ENCODE data around the gene FOXF2. TPM values are rescaled to one million over a fixed set of nuclear protein-coding genes. Genes with fewer than 3 reads are reported as not detected.
"Not testable (repeated sequence)": the region's sequence is repeated elsewhere in the genome, so short reads cannot be mapped to it uniquely, and the experiment has no call there.

The FOXF2 gene
- total RNA-seq, 1 donor from 2014 or later = not detected

DNA sequence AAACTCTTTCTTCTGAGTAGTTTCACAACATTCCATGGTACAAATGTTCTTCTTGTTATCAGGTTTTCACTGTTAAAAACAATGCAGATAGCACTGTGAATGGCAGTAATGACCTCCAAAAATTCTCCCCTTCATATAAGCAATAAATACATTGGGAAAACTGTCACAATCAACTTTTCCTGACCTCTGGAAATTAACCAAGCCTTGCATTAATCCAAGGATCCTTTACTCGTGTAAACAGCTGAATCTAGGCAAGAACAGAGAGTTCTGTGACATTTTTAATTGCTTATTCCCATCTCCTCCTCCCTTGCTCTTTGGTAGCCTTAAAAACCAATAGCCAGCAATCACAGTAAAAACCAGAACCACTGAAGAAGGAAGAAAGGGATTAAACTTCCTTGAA, 39.7 kb upstream of the FOXF2 start:
- Mint-ChIP-seq H3K4me3 (ENCODE audit: low read depth) (no peak overlapping the region), H3K36me3 (ENCODE audit: insufficient read depth) (no peaks in the 10 kb centered on the region), H3K9me3 (ENCODE audit: low read depth) (peaks cover 26% of the 10 kb centered on the region), H3K27ac (no peak overlapping the region), H3K4me1 (ENCODE audit: low read depth) (no peaks in the 10 kb centered on the region), H3K27me3 (peaks cover 27% of the 10 kb centered on the region)
- TF ChIP-seq, protein P1, sequence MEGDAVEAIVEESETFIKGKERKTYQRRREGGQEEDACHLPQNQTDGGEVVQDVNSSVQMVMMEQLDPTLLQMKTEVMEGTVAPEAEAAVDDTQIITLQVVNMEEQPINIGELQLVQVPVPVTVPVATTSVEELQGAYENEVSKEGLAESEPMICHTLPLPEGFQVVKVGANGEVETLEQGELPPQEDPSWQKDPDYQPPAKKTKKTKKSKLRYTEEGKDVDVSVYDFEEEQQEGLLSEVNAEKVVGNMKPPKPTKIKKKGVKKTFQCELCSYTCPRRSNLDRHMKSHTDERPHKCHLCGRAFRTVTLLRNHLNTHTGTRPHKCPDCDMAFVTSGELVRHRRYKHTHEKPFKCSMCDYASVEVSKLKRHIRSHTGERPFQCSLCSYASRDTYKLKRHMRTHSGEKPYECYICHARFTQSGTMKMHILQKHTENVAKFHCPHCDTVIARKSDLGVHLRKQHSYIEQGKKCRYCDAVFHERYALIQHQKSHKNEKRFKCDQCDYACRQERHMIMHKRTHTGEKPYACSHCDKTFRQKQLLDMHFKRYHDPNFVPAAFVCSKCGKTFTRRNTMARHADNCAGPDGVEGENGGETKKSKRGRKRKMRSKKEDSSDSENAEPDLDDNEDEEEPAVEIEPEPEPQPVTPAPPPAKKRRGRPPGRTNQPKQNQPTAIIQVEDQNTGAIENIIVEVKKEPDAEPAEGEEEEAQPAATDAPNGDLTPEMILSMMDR (IDR thresholded peaks at IDR 0.05; ENCODE audit: unreplicated experiment) = no peak
- no peak for DNase-seq (ENCODE audit: low spot score, unreplicated experiment)

DNA sequence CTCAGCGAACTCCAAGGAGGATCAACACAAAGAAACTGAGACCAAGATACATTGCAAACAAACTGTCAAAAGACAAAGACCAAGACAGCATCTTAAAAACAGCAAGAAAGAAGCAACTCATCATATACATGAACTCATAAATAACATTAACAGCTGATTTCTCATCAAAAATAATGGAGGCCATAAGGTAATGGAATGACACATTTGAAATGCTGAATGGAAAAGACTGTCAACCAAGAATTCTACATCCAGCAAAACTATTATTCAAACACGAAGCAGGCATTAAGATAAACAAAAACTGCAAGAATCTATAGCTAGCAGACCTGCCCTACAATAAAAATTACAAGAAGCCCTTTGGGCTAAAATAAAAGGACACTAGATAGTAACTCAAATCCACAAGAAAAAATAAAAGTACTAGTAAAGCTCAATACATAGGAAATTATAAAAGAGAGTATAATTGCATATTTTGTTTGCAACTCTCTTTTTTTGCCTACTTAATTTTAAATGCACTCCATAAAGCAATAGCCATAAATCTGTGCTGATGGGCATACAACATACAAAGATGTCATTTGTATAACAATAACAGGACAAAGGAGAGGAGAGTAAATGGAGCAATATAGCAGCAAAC, 37.9 kb upstream of the FOXF2 start:
- Mint-ChIP-seq H3K4me1 (ENCODE audit: low read depth) (no peaks in the 10 kb centered on the region), H3K4me3 (ENCODE audit: low read depth) (no peak overlapping the region), H3K27me3 (peaks cover 30% of the 10 kb centered on the region), H3K27ac (no peak overlapping the region), H3K36me3 (ENCODE audit: insufficient read depth) (no peaks in the 10 kb centered on the region), H3K9me3 (ENCODE audit: low read depth) (peaks cover 21% of the 10 kb centered on the region)
- TF ChIP-seq, protein P1 (IDR thresholded peaks at IDR 0.05; ENCODE audit: unreplicated experiment) = no peak
- DNase-seq (ENCODE audit: low spot score, unreplicated experiment) = no peak

DNA sequence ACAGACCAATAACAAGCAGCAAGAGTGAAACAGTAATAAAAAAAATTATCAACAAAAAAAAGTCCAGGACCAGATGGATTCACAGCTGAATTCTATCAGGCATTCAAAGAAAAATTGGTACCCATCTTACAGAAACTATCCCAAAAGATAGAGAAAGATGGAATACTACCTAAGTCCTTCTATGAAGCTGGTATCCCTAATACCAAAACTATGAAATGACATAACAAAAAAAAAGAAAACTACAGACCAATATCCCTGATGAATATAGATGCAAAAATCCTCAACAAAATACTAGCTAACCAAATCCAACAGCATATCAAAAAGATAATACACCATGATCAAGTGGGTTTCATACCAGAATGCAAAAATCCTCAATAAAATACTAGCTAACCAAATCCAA, 34.3 kb upstream of the FOXF2 start:
- H3K4me3 Mint-ChIP-seq (ENCODE audit: low read depth); H3K36me3 Mint-ChIP-seq (ENCODE audit: insufficient read depth); DNase-seq (ENCODE audit: low spot score, unreplicated experiment); H3K27ac Mint-ChIP-seq; H3K4me1 Mint-ChIP-seq (ENCODE audit: low read depth): not testable (repeated sequence)
- Mint-ChIP-seq H3K9me3 (ENCODE audit: low read depth) (peaks cover 21% of the 10 kb centered on the region), H3K27me3 (peaks cover 22% of the 10 kb centered on the region)

DNA sequence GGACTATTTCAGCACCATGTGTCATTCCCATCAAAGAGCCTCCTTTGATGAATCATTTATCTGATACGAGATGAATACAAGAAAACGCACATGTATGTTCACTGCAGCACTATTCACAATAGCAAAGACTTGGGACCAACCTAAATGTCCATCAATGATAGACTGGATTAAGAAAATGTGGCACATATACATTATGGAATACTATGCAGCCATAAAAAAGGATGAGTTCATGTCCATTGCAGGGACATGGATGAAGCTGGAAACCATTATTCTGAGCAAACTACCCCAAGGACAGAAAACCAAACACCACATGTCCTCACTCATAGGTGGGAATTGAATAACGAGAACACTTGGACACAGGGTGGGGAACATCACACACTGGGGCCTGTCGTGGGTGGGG, 27.7 kb upstream of the FOXF2 start:
- H3K9me3 Mint-ChIP-seq (ENCODE audit: low read depth); H3K27ac Mint-ChIP-seq; H3K36me3 Mint-ChIP-seq (ENCODE audit: insufficient read depth); H3K4me3 Mint-ChIP-seq (ENCODE audit: low read depth); H3K4me1 Mint-ChIP-seq (ENCODE audit: low read depth); DNase-seq (ENCODE audit: low spot score, unreplicated experiment): not testable (repeated sequence)
- H3K27me3 Mint-ChIP-seq = peaks cover 45% of the 10 kb centered on the region

DNA sequence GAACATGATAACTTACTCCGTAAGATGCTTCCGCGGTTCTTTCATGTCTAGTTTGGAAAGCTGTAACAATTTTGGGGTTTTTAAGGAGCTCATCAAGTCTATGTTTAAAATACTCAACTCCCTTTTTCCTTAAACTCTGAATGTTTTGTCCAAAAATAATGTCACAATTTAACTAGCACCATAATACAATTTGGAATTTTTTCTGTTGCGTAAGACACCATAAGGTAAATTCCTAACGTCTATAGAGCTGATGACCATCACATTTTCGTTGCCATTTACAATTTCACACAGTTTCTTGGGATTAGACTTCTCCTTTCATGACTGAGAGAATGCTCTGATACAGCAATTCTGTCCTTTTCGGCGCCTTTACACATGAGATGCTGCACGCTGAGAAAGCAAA, 26.7 kb upstream of the FOXF2 start:
- TF ChIP-seq, protein P1 (IDR thresholded peaks at IDR 0.05; ENCODE audit: unreplicated experiment) = no peak
- H3K27me3 Mint-ChIP-seq = peaks cover 49% of the 10 kb centered on the region
- H3K9me3 Mint-ChIP-seq (ENCODE audit: low read depth) = no peaks in the 10 kb centered on the region
- no peaks in the 10 kb centered on the region for H3K36me3 Mint-ChIP-seq (ENCODE audit: insufficient read depth)
- H3K4me3 Mint-ChIP-seq (ENCODE audit: low read depth) = no peak overlapping the region
- H3K4me1 Mint-ChIP-seq (ENCODE audit: low read depth) = no peaks in the 10 kb centered on the region
- DNase-seq (ENCODE audit: low spot score, unreplicated experiment) = no peak
- H3K27ac Mint-ChIP-seq = no peak overlapping the region

DNA sequence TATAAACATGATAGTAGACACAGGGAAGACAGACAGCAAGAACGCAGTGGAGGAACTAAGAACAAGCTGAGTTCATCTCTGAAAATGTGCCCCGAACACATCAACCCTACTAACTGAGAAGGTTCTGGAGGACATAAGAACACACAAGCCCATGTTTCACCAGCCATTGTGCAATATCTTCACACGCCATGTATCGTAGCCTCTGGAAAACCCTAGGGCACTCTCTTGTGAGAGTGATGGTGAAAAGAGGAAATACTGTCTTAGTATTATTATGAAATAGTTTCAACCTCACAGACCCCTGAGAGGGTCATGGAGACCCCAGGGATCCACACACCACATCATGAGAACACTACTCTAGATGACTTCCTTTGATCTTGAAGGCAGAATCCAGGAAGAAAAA, 26.1 kb upstream of the FOXF2 start:
- Mint-ChIP-seq H3K9me3 (ENCODE audit: low read depth) (no peaks in the 10 kb centered on the region), H3K36me3 (ENCODE audit: insufficient read depth) (no peaks in the 10 kb centered on the region), H3K4me3 (ENCODE audit: low read depth) (no peak overlapping the region), H3K27me3 (peaks cover 55% of the 10 kb centered on the region), H3K27ac (no peak overlapping the region), H3K4me1 (ENCODE audit: low read depth) (no peaks in the 10 kb centered on the region)
- no peak for DNase-seq (ENCODE audit: low spot score, unreplicated experiment)
- TF ChIP-seq, protein P1 (IDR thresholded peaks at IDR 0.05; ENCODE audit: unreplicated experiment) = no peak
